H9 (cell line): ENCODE data around the gene NCKAP5. TPM values are rescaled to one million over a fixed set of nuclear protein-coding genes. Genes with fewer than 3 reads are reported as not detected.

ENCODE experiments used
- DNase-seq: peaks from one replicate; pipeline ENCODE4 v3.0.0-alpha.2; 2017
- H2AFZ ChIP-seq: one replicate; pipeline ENCODE4 v1.6.1; 2013; ENCODE audit warnings: mild to moderate bottlenecking, low read length, control low read depth, moderate library complexity
- H2AK5ac ChIP-seq: 2 replicates; pipeline ENCODE4 v1.6.1; 2013; ENCODE audit warnings: low read length, control low read depth, mixed read lengths; ENCODE audit not compliant: insufficient read length
- H2BK120ac ChIP-seq: one replicate; pipeline ENCODE4 v1.6.1; 2013; ENCODE audit warnings: low read depth, mild to moderate bottlenecking, low read length, control low read depth, inconsistent platforms; ENCODE audit not compliant: poor library complexity, severe bottlenecking
- H2BK12ac ChIP-seq: 2 replicates; pipeline ENCODE4 v1.6.1; 2013; ENCODE audit warnings: low read length, control low read depth, mixed read lengths, low read depth; ENCODE audit not compliant: insufficient read length
- H2BK15ac ChIP-seq: 2 replicates; pipeline ENCODE4 v1.6.1; 2013; ENCODE audit warnings: low read depth, low read length, control low read depth
- H2BK20ac ChIP-seq: one replicate; pipeline ENCODE4 v1.6.1; 2013; ENCODE audit warnings: low read depth, mild to moderate bottlenecking, low read length, control low read depth, inconsistent platforms; ENCODE audit not compliant: poor library complexity, severe bottlenecking
- H2BK5ac ChIP-seq: 2 replicates; pipeline ENCODE4 v1.6.1; 2013; ENCODE audit warnings: low read length, control low read depth, mixed read lengths; ENCODE audit not compliant: insufficient read length
- H3K14ac ChIP-seq: 2 replicates; pipeline ENCODE4 v1.6.1; 2013; ENCODE audit warnings: low read length, control low read depth; ENCODE audit not compliant: insufficient read depth
- H3K18ac ChIP-seq: 2 replicates; pipeline ENCODE4 v1.6.1; 2013; ENCODE audit warnings: low read depth, mild to moderate bottlenecking, mixed read lengths, low read length, control low read depth; ENCODE audit not compliant: insufficient read length
- H3K23ac ChIP-seq: 2 replicates; pipeline ENCODE4 v1.6.1; 2013; ENCODE audit warnings: low read length, control low read depth, mixed read lengths, low read depth; ENCODE audit not compliant: insufficient read length
- H3K23me2 ChIP-seq: 2 replicates; pipeline ENCODE4 v1.6.1; 2013; ENCODE audit warnings: low read depth, mild to moderate bottlenecking, mixed read lengths, low read length, control low read depth; ENCODE audit not compliant: insufficient read length, poor library complexity, severe bottlenecking
- H3K27ac ChIP-seq: 2 replicates; pipeline ENCODE4 v1.5.1; 2013; ENCODE audit warnings: low read length, control low read depth, mixed read lengths, low read depth; ENCODE audit not compliant: insufficient read length
- H3K27me3 ChIP-seq: 2 replicates; pipeline ENCODE4 v1.6.1; 2013; ENCODE audit warnings: low read length, control low read depth, inconsistent platforms; ENCODE audit not compliant: insufficient read depth
- H3K4ac ChIP-seq: 2 replicates; pipeline ENCODE4 v1.6.1; 2013; ENCODE audit warnings: low read depth, mild to moderate bottlenecking, control low read depth, inconsistent platforms, low read length, moderate library complexity
- H3K4me1 ChIP-seq: 2 replicates; pipeline ENCODE4 v1.6.1; 2013; ENCODE audit warnings: low read length, control low read depth, inconsistent platforms; ENCODE audit not compliant: insufficient read depth
- H3K4me2 ChIP-seq: 2 replicates; pipeline ENCODE4 v1.6.1; 2013; ENCODE audit warnings: low read length, control low read depth, mixed read lengths; ENCODE audit not compliant: insufficient read length, insufficient read depth
- H3K56ac ChIP-seq: 2 replicates; pipeline ENCODE4 v1.6.1; 2013; ENCODE audit warnings: low read depth, mild to moderate bottlenecking, mixed read lengths, low read length, control low read depth; ENCODE audit not compliant: insufficient read length
- H3K79me1 ChIP-seq: 2 replicates; pipeline ENCODE4 v1.6.1; 2013; ENCODE audit warnings: low read depth, mild to moderate bottlenecking, moderate library complexity, low read length, control low read depth, inconsistent platforms; ENCODE audit not compliant: insufficient read depth, poor library complexity, severe bottlenecking
- H3K79me2 ChIP-seq: 2 replicates; pipeline ENCODE4 v1.6.1; 2013; ENCODE audit warnings: low read length, control low read depth, inconsistent platforms; ENCODE audit not compliant: insufficient read depth
- H3K9ac ChIP-seq: 2 replicates; pipeline ENCODE4 v1.6.1; 2013; ENCODE audit warnings: low read length, control low read depth, mixed read lengths; ENCODE audit not compliant: insufficient read length; ENCODE audit errors: extremely low read depth
- H3K9me3 ChIP-seq: one replicate; pipeline ENCODE4 v1.6.1; 2013; ENCODE audit warnings: low read depth, low read length, inconsistent platforms; ENCODE audit not compliant: control insufficient read depth
- H3T11ph ChIP-seq: one replicate; pipeline ENCODE4 v1.6.1; 2013; ENCODE audit warnings: mild to moderate bottlenecking, low read length, control low read depth, inconsistent platforms
- H4K20me1 ChIP-seq: one replicate; pipeline ENCODE4 v1.6.1; 2013; ENCODE audit not compliant: control insufficient read depth, insufficient read length, insufficient read depth
- H4K5ac ChIP-seq: 2 replicates; pipeline ENCODE4 v1.6.1; 2013; ENCODE audit warnings: low read depth, mild to moderate bottlenecking, mixed read lengths, low read length, control low read depth; ENCODE audit not compliant: insufficient read length
- H4K8ac ChIP-seq: replicated peaks from 2 replicates; pipeline ENCODE4 v1.6.1; 2013; ENCODE audit warnings: low read length, control low read depth, mixed read lengths, low read depth; ENCODE audit not compliant: insufficient read length
- H4K91ac ChIP-seq: 2 replicates; pipeline ENCODE4 v1.6.1; 2013; ENCODE audit warnings: low read depth, mild to moderate bottlenecking, moderate library complexity, mixed read lengths, low read length, control low read depth; ENCODE audit not compliant: insufficient read length
- H3K27ac Mint-ChIP-seq, 3 experiments: 2 replicates in 2 of 3; 3 replicates in 1 of 3; pipeline ENCODE4 v1.8.0; 2020 to 2021; ENCODE audit warnings: mixed read lengths in 3 of 3, mild to moderate bottlenecking in 1 of 3, moderate library complexity in 1 of 3
- H3K27me3 Mint-ChIP-seq: 2 replicates; pipeline ENCODE4 v1.8.0; 2021; ENCODE audit warnings: low read depth, mild to moderate bottlenecking, moderate library complexity, mixed read lengths
- H3K36me3 Mint-ChIP-seq, 3 experiments: 2 replicates in 2 of 3; 3 replicates in 1 of 3; pipeline ENCODE4 v1.8.0; 2020 to 2021; ENCODE audit warnings: low read depth in 3 of 3, mixed read lengths in 3 of 3; ENCODE audit not compliant: insufficient read depth in 1 of 3
- H3K4me1 Mint-ChIP-seq, 2 experiments: 2 replicates each; pipeline ENCODE4 v1.8.0; 2020; ENCODE audit warnings: mixed read lengths in 2 of 2
- H3K4me3 Mint-ChIP-seq, 2 experiments: 2 replicates in 1 of 2; 3 replicates in 1 of 2; pipeline ENCODE4 v1.8.0; 2020 to 2021; ENCODE audit warnings: mild to moderate bottlenecking in 2 of 2, mixed read lengths in 2 of 2, moderate library complexity in 1 of 2
- H3K9me3 Mint-ChIP-seq, 2 experiments: 2 replicates in 1 of 2; 3 replicates in 1 of 2; pipeline ENCODE4 v1.8.0; 2020; ENCODE audit warnings: mild to moderate bottlenecking in 2 of 2, mixed read lengths in 2 of 2, moderate library complexity in 1 of 2
- CTCF ChIP-seq: fragments of 200-600 bp; sonication (generic); conservative IDR thresholded peaks from 3 replicates; pipeline ENCODE4 v1.8.0; 2021; ENCODE audit warnings: antibody characterized with exemption, mild to moderate bottlenecking
- WGBS: extraction: QIAGEN DNeasy Blood & Tissue Kit; methylation state at CpG from one replicate; pipeline ENCODE4 v1.1.7; 2013; ENCODE audit warnings: missing lambda C conversion rate, low lambda C conversion rate, mixed read lengths; ENCODE audit not compliant: insufficient read length; ENCODE audit errors: extremely low coverage; 5-methylcytosine and 5-hydroxymethylcytosine counted together
- total RNA-seq: library from RNA; stranded (reverse); gene quantifications from 2 replicates; pipeline ENCODE4 v1.2.1, GENCODE V29; 2021

The NCKAP5 gene
- total RNA-seq, 1 experiment from 2014 or later, result 0.26 TPM

- H3T11ph ChIP-seq, result no peak overlapping the region
- no peak overlapping the region for H3K4ac ChIP-seq
- no peak overlapping the region for H4K5ac ChIP-seq
- H3K79me2 ChIP-seq, result no peaks in the 10 kb centered on the region
- H3K9ac ChIP-seq, result no peak overlapping the region
- H4K91ac ChIP-seq, result no peak overlapping the region
- Mint-ChIP-seq H3K27ac (no peak overlapping the region), H3K9me3 (no peaks in the 10 kb centered on the region), H3K4me1 (peaks cover 11 to 14% of the 10 kb centered on the region in 2 experiments), H3K27me3 (peaks cover 18% of the 10 kb centered on the region), H3K4me3 (no peak overlapping the region), H3K36me3 (no peaks in the 10 kb centered on the region)
- no peaks in the 10 kb centered on the region for H4K20me1 ChIP-seq
- H3K23ac ChIP-seq, result no peak overlapping the region
- H2BK20ac ChIP-seq, result no peak overlapping the region
- H2AK5ac ChIP-seq, result no peak overlapping the region
- no peak overlapping the region for H2BK12ac ChIP-seq
- no peak overlapping the region for H3K18ac ChIP-seq
- no peaks in the 10 kb centered on the region for H3K23me2 ChIP-seq
- no peaks in the 10 kb centered on the region for H3K4me1 ChIP-seq
- H2BK15ac ChIP-seq, result no peak overlapping the region
- no peak overlapping the region for H2BK120ac ChIP-seq
- no peaks in the 10 kb centered on the region for H3K79me1 ChIP-seq
- no peak for TF ChIP-seq CTCF
- no peak for DNase-seq
- H4K8ac ChIP-seq, result no peak overlapping the region
- H3K9me3 ChIP-seq, result no peaks in the 10 kb centered on the region
- H2AFZ ChIP-seq, result no peak overlapping the region
- H3K27ac ChIP-seq, result no peak overlapping the region
- no CpG with 5 or more reads among the region's 5 CpGs for WGBS
- no peaks in the 10 kb centered on the region for H3K27me3 ChIP-seq
- H3K56ac ChIP-seq, result no peak overlapping the region
- no peak overlapping the region for H2BK5ac ChIP-seq
- no peak overlapping the region for H3K4me2 ChIP-seq
- no peak overlapping the region for H3K14ac ChIP-seq
Observed at GRCh38 chr2:133409581-133410285, 158.5 kb downstream of the NCKAP5 start.
